ENCODE results near the gene STK11IP.
A peak's percentile ranks its signal among the peaks of the same experiment; 100 is the strongest.

The STK11IP gene

DNA sequence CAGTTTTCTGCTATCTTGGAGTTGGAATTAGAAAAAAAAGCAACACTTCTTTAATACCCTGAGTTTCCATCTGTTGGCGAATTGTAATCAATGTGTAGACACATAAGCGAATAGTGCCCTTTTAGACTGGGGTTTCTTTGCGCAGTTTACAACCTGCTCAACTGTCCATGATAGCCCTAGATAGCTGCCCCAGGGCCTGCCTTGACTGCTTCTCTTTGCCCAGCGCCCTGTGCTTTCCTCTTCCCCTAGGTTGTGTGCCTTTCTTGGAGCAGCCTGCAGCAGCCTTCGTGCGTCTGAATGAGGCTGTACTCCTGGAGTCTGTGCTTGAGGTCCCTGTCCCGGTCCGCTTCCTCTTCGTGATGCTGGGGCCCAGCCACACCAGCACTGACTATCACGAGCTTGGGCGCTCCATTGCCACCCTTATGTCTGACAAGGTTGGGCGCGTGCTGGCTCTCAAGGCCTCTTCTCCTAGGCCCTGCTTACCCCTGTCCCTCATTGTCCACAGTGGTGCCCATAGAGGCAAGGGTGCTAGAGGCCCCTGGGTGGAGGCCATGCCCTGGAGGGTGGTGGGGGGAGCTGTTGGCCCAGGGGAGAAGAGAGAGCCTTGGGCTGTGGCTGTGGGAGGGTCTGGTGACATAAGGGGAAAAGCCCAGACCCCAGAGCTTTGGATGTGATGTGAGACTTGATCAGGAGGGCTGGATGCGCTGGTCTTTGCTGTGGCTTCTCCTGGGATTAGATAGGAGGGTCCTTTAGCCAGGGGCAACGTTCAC is 36.7 kb downstream of the STK11IP start:
- DNase-seq (ENCODE audit: low spot score) = no peak

GRCh38 chr2:219634951-219635751 is 37.5 kb downstream of the STK11IP start:
- no peak for DNase-seq (ENCODE audit: low spot score)

DNA sequence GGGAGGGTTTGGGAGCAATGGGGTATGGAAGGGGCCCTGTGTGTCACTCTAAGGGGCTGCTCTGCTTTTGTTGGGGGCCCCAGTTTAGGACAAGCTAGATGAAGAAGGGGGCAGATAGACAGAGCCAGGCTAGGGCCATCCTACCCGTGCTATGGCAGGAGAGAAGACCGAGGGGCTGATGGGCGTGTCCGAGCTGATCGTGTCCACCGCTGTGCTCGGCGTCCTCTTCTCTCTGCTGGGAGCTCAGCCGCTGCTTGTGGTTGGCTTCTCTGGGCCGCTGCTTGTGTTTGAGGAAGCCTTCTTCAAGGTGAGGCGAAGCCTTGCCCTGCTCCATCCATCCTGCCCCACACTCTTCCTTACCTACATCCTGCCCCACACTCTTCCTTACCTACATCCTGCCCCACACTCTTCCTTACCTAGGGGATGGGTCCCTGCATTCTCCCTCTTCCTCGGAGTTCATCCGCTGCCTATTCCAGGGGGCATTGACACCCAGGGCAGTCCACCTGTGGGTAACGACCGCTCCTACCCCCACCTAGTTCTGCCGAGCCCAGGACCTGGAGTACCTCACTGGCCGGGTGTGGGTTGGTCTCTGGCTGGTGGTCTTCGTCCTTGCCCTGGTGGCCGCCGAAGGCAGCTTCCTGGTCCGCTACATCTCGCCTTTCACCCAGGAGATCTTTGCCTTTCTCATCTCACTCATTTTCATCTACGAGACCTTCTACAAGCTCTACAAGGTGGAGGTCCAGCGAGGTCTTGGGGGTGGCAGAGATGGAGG is 38.7 kb downstream of the STK11IP start:
- no peak for DNase-seq (ENCODE audit: low spot score)

GRCh38 chr2:219636941-219637841 is 39.5 kb downstream of the STK11IP start:
- no peak for DNase-seq (ENCODE audit: low spot score)

DNA sequence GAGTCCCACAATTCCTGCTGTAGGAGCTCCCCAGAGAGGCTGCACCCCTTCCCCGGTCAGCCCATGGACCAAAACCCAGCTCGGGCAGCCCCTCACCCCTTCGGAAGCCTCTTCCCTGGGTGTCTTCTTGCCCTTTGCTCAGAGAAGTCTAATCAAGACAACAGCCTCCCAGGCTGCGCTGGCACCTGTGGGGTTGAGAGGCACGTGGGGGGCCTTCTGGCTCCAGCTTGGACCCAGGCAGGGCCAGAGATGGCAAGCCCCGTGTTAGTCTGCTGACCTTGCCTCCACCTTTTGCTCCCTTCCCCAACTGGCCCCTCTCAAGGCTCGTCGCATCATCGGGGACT is 40.2 kb downstream of the STK11IP start:
- DNase-seq (ENCODE audit: low spot score) = no peak

DNA sequence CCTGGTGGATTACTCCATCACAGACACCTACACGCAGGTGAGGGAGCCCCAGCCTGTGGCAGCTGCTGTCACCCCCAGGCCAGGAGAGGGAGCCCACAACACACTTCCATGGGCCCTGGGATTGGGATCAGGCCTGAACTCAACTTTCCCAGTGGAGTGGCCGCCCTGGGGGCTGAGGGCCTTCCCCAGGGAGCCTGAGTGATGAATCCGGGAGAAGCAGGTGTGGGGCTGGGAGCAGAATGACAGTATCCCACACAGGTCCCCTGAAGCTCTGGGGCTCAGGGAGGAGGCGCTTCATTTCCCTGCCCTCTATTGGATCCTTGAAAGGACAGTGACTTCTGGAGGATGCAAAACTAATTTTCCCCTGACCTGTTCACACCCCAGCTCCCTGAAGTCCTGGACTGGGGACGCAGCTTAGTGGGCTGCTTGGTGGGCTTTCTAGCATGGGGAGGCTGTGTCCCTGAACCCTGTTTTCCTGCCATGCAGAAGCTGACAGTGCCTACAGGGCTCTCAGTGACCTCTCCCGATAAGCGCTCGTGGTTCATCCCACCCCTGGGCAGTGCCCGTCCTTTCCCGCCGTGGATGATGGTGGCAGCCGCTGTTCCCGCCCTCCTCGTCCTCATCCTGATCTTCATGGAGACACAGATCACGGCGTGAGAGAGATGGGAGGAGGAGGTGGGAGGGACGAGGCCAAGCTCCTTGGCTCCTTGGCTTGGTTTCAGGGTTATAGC is 40.7 kb downstream of the STK11IP start:
- no peak for DNase-seq (ENCODE audit: low spot score)

DNA sequence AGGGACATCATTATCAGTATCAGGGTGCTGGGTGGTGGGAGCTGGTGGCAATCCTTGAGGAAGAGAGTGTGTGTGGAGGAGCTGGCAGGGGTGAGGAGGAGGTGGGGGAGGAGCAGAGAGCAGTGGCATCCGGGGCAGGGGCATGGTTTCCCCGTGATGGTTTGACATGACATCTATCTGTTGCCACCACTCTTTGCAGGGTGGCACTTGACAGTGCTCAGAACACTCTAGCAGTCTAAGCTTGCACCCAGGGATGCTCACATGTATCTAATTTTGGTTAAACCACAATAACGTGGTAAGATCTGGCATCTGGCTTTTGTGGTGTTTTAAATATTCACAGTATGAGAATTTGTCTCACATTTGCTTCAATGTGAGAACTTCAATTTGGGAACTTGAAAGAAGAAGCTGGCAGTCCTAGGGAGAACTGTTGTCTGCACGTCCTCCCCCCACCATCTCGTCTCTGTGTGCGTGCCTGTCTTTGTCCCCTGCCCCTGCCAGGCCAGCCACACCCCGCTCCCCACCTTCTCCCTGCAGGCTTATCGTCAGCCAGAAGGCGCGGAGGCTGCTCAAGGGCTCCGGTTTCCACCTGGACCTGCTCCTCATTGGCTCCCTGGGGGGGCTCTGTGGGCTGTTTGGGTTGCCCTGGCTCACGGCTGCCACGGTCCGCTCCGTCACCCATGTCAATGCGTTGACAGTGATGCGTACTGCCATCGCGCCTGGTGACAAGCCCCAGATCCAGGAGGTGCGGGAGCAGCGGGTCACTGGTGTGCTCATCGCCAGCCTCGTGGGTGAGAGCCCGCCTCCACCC is 41.5 kb downstream of the STK11IP start:
- DNase-seq (ENCODE audit: low spot score) = no peak

DNA sequence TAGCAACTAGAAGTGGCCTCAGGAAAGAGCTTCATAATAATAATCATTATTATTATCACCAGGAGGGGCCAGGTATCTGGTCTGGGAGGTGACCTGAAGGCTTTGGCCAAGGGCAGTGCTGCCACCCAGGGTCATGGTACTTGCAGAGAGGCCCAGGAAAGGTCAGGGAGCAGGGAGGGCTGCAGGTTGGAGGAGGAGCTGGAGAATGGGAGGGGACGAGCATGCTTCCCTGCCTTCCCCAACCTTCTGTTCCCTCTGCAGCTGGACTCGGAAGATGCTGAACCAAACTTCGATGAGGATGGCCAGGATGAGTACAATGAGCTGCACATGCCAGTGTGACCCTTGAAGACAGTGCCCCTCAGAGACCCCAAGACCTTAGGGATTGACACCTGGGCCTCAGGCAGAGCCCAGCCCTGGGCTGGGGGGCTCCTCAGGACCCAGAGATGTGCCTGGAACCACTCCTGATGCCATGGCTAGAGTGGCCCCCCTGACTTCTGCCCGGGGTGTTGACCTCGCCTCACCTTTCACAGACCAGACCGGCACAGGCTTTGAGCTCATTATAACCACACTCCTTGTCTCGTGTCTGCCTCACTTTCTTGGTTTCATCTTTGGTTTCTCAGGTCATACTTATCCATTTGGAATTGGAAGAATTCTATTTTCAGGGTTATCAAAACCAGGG is 43.9 kb downstream of the STK11IP start:
- no peak for DNase-seq (ENCODE audit: low spot score)

DNA sequence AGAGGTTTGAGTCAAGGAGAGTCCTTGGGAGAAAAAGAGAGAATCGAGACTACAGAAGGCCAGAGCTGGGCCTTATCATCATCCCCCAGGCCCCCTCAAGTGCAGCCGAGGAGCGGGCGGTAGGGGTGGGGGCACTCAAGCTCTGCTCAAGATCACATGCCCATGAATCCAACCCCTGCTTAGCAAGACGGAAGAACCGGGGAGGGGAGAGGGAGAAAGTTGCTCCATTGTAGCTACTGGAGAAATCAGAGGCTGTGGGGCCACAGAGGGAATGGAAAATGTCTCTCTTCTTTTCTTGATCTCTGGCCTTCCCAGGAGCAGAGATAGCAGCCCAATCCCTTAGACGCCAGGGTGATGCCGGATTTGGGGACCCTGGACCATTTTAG is 44.4 kb downstream of the STK11IP start:
- no peak for DNase-seq (ENCODE audit: low spot score)

DNA sequence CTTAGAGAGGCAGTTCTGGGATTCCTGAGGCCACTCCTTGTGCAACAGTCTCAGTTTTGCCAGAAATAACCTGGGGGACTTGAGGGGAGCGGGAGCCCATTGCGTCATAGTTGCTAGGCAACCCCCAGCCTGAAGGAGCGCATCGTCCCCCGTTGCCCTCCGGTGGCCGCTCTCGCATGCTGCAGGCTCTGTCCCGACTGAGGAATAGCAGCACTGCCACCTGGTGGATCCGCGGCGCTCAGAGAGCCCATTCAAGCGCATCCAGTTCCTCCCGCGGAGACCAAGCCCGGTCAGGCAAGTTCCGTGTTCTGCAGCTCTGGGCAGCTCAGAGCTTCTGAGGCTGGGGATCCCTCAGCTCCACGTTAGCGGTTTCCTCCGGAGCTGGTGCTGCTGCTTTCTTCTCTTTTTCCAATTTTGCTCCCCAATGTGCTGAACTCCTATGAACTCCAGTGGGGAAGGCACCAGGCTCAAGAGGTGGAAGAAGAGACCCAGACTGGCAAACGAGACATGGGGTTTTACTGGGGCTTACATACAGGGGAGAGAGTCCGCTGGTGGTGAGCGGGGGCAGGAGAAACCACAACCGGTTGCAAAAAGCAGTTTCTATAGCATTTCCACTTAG is 44.9 kb downstream of the STK11IP start:
- peak; percentile 98 for DNase-seq (ENCODE audit: low spot score)

GRCh38 chr2:219643084-219643473 is 45.4 kb downstream of the STK11IP start:
- DNase-seq (ENCODE audit: low spot score) = no peak

DNA sequence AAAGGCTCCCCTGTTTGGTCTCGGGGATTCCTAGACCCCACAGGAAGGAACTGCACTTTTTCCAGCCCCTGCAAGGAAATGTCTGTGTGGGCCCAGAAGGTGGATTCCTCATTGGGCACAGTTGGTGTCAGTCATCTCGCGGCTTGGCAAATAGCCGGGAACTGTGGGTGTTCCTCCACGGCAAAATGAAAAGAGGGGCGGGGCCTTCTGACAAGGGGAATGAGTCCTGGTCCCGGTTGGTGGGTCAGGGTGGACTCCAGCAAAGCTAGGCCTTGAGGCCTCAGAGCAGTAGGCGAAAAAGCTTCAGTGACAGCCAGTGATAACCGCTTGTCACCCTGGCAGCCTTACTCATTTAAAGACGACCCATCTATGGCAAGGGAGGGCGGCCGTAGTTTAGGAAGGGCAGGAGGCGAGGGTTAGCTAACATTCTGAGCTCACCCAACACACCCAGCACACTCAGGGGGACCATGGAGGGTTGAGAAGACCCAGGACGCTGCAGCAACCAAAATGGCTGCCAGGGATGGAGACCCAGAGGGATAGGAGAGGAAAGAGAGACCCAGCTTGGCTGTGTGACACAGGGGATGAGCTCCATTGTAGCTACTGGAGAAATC is 46.2 kb downstream of the STK11IP start:
- no peak for DNase-seq (ENCODE audit: low spot score)

- DNase-seq (ENCODE audit: low spot score) = no peak
Measured at GRCh38 chr2:219644801-219645480, 47.3 kb downstream of the STK11IP start.

- peak; percentile 65 for DNase-seq (ENCODE audit: low spot score)
Measured at GRCh38 chr2:219645631-219646527, 48.2 kb downstream of the STK11IP start.

GRCh38 chr2:219648176-219648575 is 50.5 kb downstream of the STK11IP start:
- no peak for DNase-seq (ENCODE audit: low spot score)

- DNase-seq (ENCODE audit: low spot score) = no peak
Measured at GRCh38 chr2:219648963-219649362, 51.3 kb downstream of the STK11IP start.
